GM18873 (cell line): ENCODE data around the gene CDH18.

ENCODE experiments used
- ATAC-seq: cut with Tn5 transposase; IDR thresholded peaks from one replicate; pipeline ENCODE4 v1.9.1; 2021; ENCODE audit warnings: mild to moderate bottlenecking, moderate library complexity, moderate number of reproducible peaks; ENCODE audit not compliant: unreplicated experiment, low FRiP score

Gene CDH18

GRCh38 chr5:19619571-19619970 is 368.4 kb downstream of the CDH18 start:
- ATAC-seq: no peak

DNA sequence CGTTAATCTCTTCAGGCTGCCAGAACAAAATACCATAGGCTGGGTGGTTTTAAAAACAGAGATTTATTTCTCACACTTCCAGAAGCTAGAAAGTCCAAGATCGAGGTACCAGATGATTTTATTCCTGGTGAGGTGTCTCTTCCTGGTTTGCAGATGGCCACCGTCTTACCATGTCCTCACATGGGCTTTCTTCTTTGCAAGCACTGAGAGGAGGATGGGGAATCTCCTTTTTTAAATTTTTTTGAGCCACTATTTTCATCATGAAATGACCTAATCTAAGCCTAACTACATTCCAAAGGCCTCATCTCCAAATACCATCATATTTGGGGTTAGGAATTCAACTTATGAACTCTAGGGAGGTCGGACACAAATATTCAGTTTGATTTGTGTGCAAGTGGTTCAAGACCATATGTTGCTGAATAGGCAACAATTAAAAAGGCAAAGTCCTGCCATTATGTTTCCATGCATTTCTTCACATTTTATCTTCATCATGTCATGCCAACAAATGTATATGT is 371.2 kb downstream of the CDH18 start:
- no peak for ATAC-seq

GRCh38 chr5:19615661-19616060 is 372.3 kb downstream of the CDH18 start:
- no peak for ATAC-seq

GRCh38 chr5:19615071-19615470 is 372.9 kb downstream of the CDH18 start:
- no peak for ATAC-seq

DNA sequence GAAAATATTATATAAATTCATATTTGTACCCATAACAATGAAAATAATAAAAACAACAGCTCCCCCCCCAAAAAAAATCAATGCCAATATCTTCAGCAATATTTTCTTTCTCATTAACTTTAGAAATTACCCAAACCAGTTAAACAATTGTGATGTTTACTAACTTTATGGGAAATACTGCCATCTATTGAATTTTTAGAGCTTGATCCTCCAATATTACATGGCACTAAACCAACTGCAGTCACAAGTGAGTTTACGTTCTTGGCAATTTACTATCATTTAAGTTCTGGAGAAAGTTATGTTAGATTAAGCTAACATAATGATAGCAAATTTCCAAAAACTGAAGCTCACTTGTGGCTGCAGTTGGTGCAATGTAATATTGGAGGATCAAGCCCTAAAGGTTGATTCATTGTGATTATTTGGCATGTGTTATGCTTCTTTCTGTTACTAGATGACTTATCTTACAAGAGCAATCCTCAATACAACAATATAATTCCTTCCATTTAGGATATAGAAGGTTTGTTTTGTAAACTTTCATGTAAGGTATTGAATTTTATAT is 379.5 kb downstream of the CDH18 start:
- ATAC-seq: no peak

- no peak for ATAC-seq
Observed at GRCh38 chr5:19605846-19606407, 382.1 kb downstream of the CDH18 start.

DNA sequence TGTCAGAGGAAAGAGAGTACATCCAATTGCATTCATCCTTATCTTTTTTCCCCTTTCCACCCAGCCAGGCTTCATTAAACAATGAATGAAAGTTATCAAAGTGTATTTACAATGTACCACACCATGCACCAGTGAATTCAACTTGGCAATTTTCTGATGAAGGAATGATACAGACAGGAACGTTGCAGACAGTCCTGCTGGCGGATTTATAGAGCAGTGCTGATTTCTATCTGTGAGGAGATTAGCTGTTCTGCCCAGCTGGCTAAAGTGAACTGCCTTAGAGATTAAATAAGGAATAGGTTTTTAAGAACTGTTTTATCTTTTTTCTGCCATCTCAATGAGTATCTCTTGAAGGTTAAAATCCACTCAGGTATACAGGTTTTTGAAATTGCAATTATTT is 403.9 kb downstream of the CDH18 start:
- no peak for ATAC-seq

DNA sequence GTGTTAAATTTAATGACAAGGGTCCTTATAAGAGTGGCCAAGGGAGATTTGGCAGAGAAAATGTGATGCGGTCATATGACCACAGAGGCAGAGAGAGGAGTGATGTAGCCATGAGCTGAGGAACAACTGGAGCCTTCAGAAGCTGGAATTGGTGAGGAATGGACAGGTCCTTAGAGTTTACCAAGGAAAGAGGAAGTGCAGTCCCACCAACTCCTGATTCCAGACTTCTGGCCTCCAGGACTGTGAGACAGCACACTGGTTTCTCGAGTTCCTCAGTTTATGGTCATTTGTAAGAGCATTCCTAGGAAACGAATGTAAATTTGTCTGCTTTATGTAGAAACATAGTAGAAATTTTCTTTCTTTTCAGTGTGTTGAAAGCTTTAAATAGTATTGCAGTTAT is 410.1 kb downstream of the CDH18 start:
- ATAC-seq: no peak

DNA sequence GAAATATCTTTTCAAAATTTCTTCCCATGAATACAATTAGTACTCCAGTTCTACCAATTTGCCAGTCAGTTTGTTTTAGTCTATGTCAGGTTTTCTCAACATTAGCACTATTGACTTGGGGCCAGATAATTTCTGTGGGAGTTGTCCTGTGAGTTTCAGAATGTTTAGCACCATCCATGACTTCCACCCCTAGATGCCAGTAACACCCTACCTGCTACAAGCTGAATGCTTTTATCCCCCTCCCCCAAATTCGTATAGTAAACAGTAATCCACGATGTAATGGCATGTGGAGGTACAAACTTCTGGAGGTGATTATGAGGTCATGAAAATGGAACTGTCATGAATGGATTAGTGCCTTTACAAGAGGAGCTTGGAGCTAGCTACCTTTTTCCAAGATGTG is 420.0 kb downstream of the CDH18 start:
- no peak for ATAC-seq

GRCh38 chr5:19565466-19565865 is 422.5 kb downstream of the CDH18 start:
- no peak for ATAC-seq

DNA sequence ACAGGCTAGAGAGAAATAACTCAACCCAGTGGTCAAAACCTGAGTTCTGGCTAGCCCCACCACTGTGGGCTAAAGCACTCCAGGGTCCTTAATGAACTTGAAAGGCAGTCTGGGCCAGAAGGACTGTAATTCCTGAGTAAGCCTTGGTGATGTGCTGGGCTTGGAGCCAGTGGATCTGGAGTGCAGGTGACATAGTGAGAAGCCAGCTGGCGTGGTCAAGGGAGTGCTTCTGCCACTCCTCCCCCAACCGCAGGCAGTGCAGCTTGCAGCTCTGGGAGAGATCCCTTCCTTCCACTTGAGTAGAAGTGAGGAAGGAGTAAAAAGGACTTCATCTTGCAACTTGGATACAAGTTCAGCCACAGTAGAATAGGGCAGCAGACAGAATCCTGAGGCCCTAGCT is 424.0 kb downstream of the CDH18 start:
- no peak for ATAC-seq

GRCh38 chr5:19555876-19556275 is 432.1 kb downstream of the CDH18 start:
- no peak for ATAC-seq

DNA sequence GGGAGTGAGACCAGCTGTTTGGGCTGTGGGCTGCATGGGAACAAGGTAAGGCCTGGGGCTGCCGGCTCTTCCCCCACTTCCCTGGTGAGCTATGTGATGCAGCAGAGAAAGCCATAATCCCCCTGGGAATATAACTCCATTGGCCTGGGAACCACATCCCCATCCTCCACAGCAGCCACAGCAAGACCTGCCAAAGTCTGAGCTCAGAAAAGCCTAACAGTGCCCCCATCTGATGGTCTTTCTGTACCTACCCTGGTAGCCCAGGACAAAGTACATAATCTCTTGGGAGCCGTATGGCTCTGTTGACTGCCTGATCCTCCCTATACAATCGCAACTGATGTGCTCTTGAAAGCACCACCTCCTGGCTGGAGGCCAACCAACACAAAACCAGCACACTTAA is 432.6 kb downstream of the CDH18 start:
- ATAC-seq: no peak

DNA sequence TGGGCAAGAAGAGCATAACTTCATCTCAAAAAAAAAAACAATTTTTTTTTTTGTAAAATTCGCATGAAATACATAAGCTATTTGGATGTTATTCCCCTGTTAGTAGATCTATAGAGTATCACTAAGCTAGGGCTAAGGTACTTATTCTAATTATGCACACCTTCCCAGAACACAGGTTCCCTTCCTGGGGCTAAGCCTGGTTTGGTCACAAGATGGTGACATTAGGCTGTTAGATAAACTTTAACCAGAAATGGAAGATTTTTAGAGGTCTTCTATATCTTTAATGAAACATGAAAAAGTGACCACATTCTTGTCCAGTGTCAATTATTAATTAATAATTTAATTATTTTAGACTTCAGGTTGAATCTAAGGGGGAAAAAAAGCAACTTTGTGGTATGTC is 433.5 kb downstream of the CDH18 start:
- ATAC-seq: no peak

DNA sequence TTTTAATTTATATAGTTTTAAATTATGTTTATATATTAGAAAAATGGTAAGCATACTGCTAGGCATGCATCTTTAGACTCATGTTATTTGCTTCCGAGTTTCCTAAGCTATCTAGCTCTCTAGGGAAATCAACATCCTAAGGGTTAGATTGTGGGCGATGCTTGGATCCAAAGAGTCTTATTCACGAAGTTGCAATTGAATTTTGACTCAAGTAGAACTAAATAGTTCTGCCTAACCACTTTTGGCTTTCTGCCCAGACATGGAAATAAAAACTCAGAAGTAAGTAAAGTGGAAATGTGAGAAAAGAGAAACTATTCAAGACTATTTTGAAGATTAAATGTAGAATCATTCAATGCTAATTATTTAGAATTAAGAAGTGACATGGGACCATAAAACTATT is 440.4 kb downstream of the CDH18 start:
- no peak for ATAC-seq

DNA sequence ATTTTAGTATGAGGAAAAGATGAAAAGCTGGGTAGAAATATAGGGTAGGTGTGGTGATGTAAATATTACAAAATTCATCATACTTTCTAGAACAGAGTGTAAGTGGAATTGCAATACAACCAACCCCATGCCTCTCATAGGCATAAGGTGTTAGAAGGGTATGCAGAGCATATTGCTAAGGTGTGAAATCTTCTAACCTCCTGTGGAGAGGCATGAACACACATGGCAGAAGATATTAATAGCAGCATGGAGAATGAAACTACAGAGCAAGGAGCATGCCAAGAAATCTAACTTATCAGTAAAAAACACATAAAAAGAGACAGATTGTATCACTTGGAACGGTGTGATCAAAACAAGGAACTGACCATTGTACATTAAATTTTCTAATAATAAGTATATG is 441.5 kb downstream of the CDH18 start:
- no peak for ATAC-seq

DNA sequence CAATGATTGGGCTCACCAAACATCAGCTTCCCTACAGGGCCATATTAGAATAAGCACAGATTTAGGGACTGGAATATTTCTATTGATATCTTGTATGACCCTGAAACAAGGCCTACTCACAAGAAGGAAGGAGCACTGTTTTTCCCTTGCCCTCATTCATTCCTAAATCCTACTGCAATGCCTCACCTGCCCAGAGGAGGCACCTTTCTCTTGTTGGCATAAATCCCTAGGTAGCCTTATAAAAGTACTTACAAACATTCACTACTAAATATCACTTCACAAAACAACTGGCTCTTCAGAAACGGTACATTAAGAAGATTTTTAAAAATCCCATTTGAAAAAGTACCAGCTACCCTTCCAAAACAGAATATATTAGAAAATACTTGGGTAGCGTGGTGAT is 449.4 kb downstream of the CDH18 start:
- ATAC-seq: no peak

DNA sequence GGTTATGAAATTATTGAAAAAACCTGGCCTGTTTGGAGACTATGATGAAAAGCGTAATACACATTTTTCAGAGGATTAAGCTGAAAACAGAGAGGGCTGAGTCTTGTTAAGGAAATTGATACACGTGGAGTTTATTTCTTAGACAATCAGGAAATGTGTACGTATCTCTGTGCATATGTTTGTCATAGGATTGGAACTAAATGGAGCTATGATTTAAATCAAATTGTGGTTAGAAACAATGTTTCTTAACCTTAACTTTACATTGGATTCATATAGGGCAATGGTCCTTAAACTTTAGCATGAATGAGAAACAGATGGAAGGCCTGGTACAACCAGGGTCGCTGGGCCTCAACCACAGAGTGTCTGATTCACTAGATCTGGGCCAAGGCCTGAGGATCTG is 451.6 kb downstream of the CDH18 start:
- ATAC-seq: no peak

DNA sequence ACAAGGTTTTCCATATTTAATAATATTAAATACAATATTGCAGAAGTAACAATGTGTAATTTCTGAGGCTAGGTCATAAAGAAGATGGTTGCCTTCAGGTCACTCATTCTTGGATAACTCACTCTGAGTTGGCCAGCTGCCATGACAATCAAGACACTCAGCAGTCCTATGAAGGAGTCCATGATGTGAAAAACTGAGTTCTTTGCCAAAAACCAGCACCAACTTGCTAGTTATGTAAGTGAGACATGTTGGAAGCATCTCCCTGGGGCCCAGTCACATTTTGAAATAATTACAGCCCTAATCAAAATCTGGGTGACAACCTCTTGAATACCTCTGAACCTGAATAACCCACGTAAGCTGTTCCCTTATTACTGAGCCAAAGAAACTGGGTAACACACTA is 453.2 kb downstream of the CDH18 start:
- ATAC-seq: no peak

- no peak for ATAC-seq
Observed at GRCh38 chr5:19532936-19533335, 455.1 kb downstream of the CDH18 start.

DNA sequence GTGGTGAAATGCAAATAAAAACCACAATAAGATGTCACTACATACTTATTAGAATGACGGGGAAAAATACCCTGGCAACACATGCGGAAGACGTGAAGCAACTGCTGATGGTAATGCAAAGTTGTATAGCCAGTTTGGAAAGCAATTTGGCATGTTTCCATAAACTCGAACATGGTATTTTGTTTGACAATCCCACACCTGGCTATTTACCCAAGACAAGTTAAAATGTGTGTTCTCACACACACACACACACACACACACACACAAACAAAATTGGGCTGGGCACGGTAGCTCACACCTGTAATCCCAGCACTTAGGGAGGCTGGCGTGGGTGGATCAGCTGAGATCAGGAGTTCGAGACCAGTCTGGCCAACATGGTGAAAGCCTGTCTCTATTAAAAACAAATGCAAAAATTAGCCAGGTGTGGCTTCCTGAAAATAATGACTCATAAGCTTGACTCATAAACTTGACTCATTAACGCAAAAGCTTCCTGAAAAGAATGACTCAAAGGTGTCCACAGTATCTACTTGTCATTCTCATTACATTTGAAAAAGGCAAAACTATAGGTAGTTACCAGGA is 456.5 kb downstream of the CDH18 start:
- ATAC-seq: no peak

DNA sequence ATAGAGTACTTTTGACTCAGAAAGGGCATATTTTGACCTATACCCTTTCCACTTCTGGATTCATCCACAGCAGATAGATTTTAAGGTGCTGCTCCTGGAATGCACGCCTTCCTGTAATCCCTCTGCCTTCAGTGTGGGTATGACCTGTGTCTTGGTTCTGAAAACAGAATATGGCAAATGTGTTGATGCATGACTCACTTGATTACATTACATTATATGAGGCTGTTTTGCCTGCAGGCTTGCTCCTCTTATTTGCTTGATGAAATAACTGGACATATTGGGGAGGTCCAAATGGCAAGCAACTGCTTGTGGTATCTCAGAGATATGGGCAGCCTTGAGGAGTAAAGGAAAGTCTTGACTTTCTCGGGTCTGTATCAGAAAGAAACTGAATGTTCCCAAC is 468.6 kb downstream of the CDH18 start:
- no peak for ATAC-seq
